ENCODE results near the gene DUSP3.

DNA sequence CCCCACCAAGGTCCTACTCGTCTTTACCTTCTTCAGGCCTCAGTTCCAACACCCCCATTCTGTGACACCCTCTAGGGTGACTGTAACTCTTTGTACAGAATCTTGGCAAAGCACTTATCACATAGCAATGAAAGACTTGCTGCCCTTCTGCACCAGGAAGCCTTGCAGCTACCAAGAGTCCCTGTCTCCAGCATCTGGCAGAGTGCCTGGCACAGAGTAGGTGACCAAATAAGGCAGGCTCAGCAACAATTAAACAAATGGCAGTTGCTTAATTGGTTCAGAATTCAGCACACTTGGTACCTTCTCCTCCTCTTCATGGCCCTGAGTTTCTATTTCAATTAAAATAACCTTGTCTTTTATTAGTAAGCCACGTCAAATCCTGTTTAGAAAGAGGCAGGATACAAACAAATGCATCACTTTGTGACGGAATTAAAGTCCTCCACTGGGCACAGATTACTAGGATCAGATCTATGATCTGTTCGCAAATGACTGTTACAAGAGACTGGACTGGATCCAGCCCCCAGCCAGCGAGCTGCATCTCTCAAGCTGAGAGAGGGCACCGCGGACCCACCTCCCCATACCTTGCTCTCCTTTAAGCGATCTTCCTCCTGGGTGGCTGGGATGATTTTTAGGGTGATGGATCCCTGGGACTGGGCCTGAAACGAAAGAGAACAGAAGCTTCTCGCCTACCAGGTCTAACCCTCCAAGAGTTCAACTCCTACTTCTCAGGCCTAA lies 44.7 kb upstream of the DUSP3 start:
- TF ChIP-seq, protein P1, sequence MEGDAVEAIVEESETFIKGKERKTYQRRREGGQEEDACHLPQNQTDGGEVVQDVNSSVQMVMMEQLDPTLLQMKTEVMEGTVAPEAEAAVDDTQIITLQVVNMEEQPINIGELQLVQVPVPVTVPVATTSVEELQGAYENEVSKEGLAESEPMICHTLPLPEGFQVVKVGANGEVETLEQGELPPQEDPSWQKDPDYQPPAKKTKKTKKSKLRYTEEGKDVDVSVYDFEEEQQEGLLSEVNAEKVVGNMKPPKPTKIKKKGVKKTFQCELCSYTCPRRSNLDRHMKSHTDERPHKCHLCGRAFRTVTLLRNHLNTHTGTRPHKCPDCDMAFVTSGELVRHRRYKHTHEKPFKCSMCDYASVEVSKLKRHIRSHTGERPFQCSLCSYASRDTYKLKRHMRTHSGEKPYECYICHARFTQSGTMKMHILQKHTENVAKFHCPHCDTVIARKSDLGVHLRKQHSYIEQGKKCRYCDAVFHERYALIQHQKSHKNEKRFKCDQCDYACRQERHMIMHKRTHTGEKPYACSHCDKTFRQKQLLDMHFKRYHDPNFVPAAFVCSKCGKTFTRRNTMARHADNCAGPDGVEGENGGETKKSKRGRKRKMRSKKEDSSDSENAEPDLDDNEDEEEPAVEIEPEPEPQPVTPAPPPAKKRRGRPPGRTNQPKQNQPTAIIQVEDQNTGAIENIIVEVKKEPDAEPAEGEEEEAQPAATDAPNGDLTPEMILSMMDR (IDR thresholded peaks at IDR 0.05) = no peak
- TF ChIP-seq EP300 (IDR thresholded peaks at IDR 0.05) = peak in 1 of 4 donors; percentile 38
